WTC11 (cell line): ENCODE results near the gene MTMR2. TPM values are rescaled to one million over a fixed set of nuclear protein-coding genes. Genes with fewer than 3 reads are reported as not detected.

Source experiments
- ATAC-seq: fragments of 200-7000 bp; cut with Tn5 transposase; 2 replicates; pipeline ENCODE4 v1.10.0; 2021; ENCODE audit warnings: mild to moderate bottlenecking, moderate library complexity
- CTCF ChIA-PET: fragments of 300-600 bp; sonication (Branson Sonifier 250); formaldehyde crosslinking; loops from one replicate; lab custom pipeline; 2021; ENCODE audit warnings: antibody characterized with exemption; lab: Charles Lee
- POLR2A ChIA-PET: fragments of 350-600 bp; sonication (Branson Sonifier 250); formaldehyde crosslinking; loops from one replicate; lab custom pipeline; 2021; ENCODE audit warnings: antibody characterized with exemption; lab: Charles Lee
- DNase-seq: peaks from one replicate; pipeline ENCODE4 v3.0.0; 2021; ENCODE audit warnings: low spot score
- H3K27ac Mint-ChIP-seq: 2 replicates; pipeline ENCODE4 v1.8.0; 2021; ENCODE audit warnings: mixed read lengths
- H3K27me3 Mint-ChIP-seq: 2 replicates; pipeline ENCODE4 v1.8.0; 2021; ENCODE audit warnings: low read depth, mild to moderate bottlenecking, moderate library complexity, mixed read lengths
- H3K36me3 Mint-ChIP-seq: 2 replicates; pipeline ENCODE4 v1.8.0; 2021; ENCODE audit warnings: mixed read lengths
- H3K4me1 Mint-ChIP-seq: 2 replicates; pipeline ENCODE4 v1.8.0; 2022; ENCODE audit warnings: mixed read lengths
- H3K4me3 Mint-ChIP-seq: 2 replicates; pipeline ENCODE4 v1.8.0; 2021; ENCODE audit warnings: mild to moderate bottlenecking, moderate library complexity, mixed read lengths
- H3K9me3 Mint-ChIP-seq: 2 replicates; pipeline ENCODE4 v1.8.0; 2021; ENCODE audit warnings: mixed read lengths
- CREB1 ChIP-seq: sonication (generic); formaldehyde crosslinking; IDR thresholded peaks from 2 replicates; pipeline ENCODE4 v1.8.0; 2023; ENCODE audit warnings: mild to moderate bottlenecking, missing genetic modification reagents
- ELF4 ChIP-seq: sonication (generic); formaldehyde crosslinking; IDR thresholded peaks from 2 replicates; pipeline ENCODE4 v1.8.1; 2022; ENCODE audit warnings: low read depth, mild to moderate bottlenecking, moderate library complexity, missing genetic modification reagents
- EMX1 ChIP-seq: fragments of 250-450 bp; sonication (Bioruptor Pico); IDR thresholded peaks from 2 replicates; pipeline ENCODE4 v1.8.0; 2021; ENCODE audit warnings: mild to moderate bottlenecking
- GRHL2 ChIP-seq: fragments of 250-450 bp; sonication (Bioruptor Pico); IDR thresholded peaks from 2 replicates; pipeline ENCODE4 v1.8.0; 2022; ENCODE audit warnings: mild to moderate bottlenecking, moderate library complexity; ENCODE audit not compliant: insufficient replicate concordance, severe bottlenecking
- NFYB ChIP-seq: sonication (generic); formaldehyde crosslinking; conservative IDR thresholded peaks from 2 replicates; pipeline ENCODE4 v1.8.0; 2022; ENCODE audit warnings: low read depth, missing genetic modification reagents
- OVOL2 ChIP-seq: fragments of 250-450 bp; sonication (Bioruptor Pico); IDR thresholded peaks from 2 replicates; pipeline ENCODE4 v1.9.0; 2021; ENCODE audit warnings: mild to moderate bottlenecking, borderline replicate concordance
- total RNA-seq: library from RNA; stranded (reverse); gene quantifications from 3 replicates; pipeline ENCODE4 v1.2.3, GENCODE V29; 2021
- TF ChIP-seq, protein P1 (sequence below): fragments of 250-450 bp; sonication (Bioruptor Pico); IDR thresholded peaks from 2 replicates; pipeline ENCODE4 v1.9.0; 2021; ENCODE audit warnings: mild to moderate bottlenecking, borderline replicate concordance
- TF ChIP-seq, protein P2 (sequence below): sonication (generic); formaldehyde crosslinking; IDR thresholded peaks from 2 replicates; pipeline ENCODE4 v1.8.0; 2022; ENCODE audit warnings: mild to moderate bottlenecking, missing genetic modification reagents
- TF ChIP-seq, protein P3 (sequence below): sonication (generic); formaldehyde crosslinking; IDR thresholded peaks from 2 replicates; pipeline ENCODE4 v1.8.1; 2022; ENCODE audit warnings: missing genetic modification reagents, borderline replicate concordance
- TF ChIP-seq, protein P4 (sequence below): sonication (generic); formaldehyde crosslinking; IDR thresholded peaks from 2 replicates; pipeline ENCODE4 v1.8.1; 2023; ENCODE audit warnings: mild to moderate bottlenecking, moderate library complexity, missing genetic modification reagents
- TF ChIP-seq, protein P5 (sequence below): sonication (generic); formaldehyde crosslinking; IDR thresholded peaks from 2 replicates; pipeline ENCODE4 v1.8.0; 2022; ENCODE audit warnings: mild to moderate bottlenecking, missing genetic modification reagents
- TF ChIP-seq, protein P6 (sequence below): sonication (generic); formaldehyde crosslinking; IDR thresholded peaks from 2 replicates; pipeline ENCODE4 v1.8.1; 2022; ENCODE audit warnings: low read depth, missing genetic modification reagents, borderline replicate concordance

The MTMR2 gene
- total RNA-seq, 1 experiment from 2014 or later = 45.6 TPM

DNA sequence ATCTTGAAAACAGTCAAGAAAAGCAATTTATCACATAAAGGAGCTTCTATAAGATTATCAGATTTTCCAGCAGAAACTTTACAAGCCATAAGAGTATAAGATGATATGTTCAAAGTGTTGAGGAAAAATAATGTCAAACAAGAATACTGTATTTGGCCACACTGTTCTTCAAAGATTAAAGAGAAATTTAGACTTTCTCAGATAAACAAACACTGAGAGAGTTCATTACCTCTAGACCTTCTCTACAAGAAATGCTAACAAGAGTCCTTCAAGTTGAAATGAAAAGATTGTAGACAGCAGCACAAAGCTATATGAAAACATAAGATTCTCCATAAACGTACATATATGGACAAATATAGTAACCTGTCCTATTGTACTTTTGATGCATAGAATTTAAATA, 8.0 kb upstream of the MTMR2 start (continued):
- TF ChIP-seq, protein P1, sequence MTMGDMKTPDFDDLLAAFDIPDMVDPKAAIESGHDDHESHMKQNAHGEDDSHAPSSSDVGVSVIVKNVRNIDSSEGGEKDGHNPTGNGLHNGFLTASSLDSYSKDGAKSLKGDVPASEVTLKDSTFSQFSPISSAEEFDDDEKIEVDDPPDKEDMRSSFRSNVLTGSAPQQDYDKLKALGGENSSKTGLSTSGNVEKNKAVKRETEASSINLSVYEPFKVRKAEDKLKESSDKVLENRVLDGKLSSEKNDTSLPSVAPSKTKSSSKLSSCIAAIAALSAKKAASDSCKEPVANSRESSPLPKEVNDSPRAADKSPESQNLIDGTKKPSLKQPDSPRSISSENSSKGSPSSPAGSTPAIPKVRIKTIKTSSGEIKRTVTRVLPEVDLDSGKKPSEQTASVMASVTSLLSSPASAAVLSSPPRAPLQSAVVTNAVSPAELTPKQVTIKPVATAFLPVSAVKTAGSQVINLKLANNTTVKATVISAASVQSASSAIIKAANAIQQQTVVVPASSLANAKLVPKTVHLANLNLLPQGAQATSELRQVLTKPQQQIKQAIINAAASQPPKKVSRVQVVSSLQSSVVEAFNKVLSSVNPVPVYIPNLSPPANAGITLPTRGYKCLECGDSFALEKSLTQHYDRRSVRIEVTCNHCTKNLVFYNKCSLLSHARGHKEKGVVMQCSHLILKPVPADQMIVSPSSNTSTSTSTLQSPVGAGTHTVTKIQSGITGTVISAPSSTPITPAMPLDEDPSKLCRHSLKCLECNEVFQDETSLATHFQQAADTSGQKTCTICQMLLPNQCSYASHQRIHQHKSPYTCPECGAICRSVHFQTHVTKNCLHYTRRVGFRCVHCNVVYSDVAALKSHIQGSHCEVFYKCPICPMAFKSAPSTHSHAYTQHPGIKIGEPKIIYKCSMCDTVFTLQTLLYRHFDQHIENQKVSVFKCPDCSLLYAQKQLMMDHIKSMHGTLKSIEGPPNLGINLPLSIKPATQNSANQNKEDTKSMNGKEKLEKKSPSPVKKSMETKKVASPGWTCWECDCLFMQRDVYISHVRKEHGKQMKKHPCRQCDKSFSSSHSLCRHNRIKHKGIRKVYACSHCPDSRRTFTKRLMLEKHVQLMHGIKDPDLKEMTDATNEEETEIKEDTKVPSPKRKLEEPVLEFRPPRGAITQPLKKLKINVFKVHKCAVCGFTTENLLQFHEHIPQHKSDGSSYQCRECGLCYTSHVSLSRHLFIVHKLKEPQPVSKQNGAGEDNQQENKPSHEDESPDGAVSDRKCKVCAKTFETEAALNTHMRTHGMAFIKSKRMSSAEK (CRISPR knock-in tag) = no peak
- TF ChIP-seq, protein P2, sequence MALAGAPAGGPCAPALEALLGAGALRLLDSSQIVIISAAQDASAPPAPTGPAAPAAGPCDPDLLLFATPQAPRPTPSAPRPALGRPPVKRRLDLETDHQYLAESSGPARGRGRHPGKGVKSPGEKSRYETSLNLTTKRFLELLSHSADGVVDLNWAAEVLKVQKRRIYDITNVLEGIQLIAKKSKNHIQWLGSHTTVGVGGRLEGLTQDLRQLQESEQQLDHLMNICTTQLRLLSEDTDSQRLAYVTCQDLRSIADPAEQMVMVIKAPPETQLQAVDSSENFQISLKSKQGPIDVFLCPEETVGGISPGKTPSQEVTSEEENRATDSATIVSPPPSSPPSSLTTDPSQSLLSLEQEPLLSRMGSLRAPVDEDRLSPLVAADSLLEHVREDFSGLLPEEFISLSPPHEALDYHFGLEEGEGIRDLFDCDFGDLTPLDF = no peak

DNA sequence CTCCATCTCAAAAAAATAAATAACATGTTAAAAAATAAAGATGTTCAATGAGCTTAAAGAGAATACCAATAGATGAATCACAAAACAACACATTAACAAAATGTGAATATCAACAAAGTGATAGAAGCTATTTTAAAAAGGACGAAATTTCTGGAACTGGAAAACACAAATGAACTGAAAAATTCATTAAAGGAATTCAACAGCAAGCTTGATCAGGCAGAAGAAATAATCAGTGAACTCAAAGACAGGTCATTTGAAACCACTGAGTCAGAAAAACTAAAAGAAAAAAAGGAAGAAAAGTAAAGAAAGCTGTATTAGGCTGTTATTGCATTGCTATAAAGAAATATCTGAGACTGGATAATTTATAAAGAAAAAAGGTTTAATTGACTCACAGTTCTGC, 7.0 kb upstream of the MTMR2 start:
- DNase-seq (no peak), ATAC-seq (no peak)
- Mint-ChIP-seq H3K36me3 (no peaks in the 10 kb centered on the region), H3K4me1 (no peaks in the 10 kb centered on the region), H3K4me3 (no peak overlapping the region), H3K27me3 (no peaks in the 10 kb centered on the region), H3K27ac (no peak overlapping the region), H3K9me3 (peaks cover 15% of the 10 kb centered on the region)
- CTCF ChIA-PET = no interaction called here
- TF ChIP-seq, protein P3, sequence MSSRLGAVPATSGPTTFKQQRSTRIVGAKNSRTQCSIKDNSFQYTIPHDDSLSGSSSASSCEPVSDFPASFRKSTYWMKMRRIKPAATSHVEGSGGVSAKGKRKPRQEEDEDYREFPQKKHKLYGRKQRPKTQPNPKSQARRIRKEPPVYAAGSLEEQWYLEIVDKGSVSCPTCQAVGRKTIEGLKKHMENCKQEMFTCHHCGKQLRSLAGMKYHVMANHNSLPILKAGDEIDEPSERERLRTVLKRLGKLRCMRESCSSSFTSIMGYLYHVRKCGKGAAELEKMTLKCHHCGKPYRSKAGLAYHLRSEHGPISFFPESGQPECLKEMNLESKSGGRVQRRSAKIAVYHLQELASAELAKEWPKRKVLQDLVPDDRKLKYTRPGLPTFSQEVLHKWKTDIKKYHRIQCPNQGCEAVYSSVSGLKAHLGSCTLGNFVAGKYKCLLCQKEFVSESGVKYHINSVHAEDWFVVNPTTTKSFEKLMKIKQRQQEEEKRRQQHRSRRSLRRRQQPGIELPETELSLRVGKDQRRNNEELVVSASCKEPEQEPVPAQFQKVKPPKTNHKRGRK (CRISPR knock-in tag) = no peak
- TF ChIP-seq ELF4 (no peak), GRHL2 (CRISPR knock-in tag) (no peak)
- TF ChIP-seq, protein P4, sequence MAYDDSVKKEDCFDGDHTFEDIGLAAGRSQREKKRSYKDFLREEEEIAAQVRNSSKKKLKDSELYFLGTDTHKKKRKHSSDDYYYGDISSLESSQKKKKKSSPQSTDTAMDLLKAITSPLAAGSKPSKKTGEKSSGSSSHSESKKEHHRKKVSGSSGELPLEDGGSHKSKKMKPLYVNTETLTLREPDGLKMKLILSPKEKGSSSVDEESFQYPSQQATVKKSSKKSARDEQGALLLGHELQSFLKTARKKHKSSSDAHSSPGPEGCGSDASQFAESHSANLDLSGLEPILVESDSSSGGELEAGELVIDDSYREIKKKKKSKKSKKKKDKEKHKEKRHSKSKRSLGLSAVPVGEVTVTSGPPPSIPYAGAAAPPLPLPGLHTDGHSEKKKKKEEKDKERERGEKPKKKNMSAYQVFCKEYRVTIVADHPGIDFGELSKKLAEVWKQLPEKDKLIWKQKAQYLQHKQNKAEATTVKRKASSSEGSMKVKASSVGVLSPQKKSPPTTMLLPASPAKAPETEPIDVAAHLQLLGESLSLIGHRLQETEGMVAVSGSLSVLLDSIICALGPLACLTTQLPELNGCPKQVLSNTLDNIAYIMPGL (CRISPR knock-in tag) = no peak
- TF ChIP-seq, protein P5, sequence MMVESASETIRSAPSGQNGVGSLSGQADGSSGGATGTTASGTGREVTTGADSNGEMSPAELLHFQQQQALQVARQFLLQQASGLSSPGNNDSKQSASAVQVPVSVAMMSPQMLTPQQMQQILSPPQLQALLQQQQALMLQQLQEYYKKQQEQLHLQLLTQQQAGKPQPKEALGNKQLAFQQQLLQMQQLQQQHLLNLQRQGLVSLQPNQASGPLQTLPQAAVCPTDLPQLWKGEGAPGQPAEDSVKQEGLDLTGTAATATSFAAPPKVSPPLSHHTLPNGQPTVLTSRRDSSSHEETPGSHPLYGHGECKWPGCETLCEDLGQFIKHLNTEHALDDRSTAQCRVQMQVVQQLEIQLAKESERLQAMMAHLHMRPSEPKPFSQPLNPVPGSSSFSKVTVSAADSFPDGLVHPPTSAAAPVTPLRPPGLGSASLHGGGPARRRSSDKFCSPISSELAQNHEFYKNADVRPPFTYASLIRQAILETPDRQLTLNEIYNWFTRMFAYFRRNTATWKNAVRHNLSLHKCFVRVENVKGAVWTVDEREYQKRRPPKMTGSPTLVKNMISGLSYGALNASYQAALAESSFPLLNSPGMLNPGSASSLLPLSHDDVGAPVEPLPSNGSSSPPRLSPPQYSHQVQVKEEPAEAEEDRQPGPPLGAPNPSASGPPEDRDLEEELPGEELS (CRISPR knock-in tag) = no peak
- TF ChIP-seq, protein P6, sequence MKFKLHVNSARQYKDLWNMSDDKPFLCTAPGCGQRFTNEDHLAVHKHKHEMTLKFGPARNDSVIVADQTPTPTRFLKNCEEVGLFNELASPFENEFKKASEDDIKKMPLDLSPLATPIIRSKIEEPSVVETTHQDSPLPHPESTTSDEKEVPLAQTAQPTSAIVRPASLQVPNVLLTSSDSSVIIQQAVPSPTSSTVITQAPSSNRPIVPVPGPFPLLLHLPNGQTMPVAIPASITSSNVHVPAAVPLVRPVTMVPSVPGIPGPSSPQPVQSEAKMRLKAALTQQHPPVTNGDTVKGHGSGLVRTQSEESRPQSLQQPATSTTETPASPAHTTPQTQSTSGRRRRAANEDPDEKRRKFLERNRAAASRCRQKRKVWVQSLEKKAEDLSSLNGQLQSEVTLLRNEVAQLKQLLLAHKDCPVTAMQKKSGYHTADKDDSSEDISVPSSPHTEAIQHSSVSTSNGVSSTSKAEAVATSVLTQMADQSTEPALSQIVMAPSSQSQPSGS (CRISPR knock-in tag) = no peak
- POLR2A ChIA-PET = no interaction called here

DNA sequence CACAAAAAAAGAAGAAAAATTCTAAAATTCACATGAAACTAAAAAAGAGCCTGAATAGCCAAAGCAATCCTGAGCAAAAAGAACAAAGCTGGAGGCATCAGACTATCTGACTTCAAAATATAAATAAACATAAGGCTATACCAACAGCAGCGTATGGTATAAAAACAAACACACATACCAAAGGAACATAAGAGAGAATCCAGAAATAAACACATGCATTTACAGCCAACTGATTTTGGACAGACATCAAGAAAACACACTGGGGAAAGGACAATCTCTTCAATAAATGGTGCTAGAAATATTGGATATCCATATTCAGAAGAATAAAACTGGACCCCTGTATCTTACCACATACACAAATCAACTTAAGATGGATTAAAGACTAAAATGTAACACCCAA, 2.8 kb upstream of the MTMR2 start:
- DNase-seq (no peak), ATAC-seq (no peak)
- Mint-ChIP-seq H3K36me3 (no peaks in the 10 kb centered on the region), H3K4me3 (no peak overlapping the region), H3K4me1 (peaks cover 22% of the 10 kb centered on the region), H3K9me3 (peaks cover 10% of the 10 kb centered on the region), H3K27me3 (no peaks in the 10 kb centered on the region), H3K27ac (no peak overlapping the region)
- TF ChIP-seq EMX1 (CRISPR knock-in tag) = no peak
- no peak for TF ChIP-seq CREB1 (CRISPR knock-in tag)
- TF ChIP-seq OVOL2 (CRISPR knock-in tag) = no peak
- no peak for TF ChIP-seq NFYB
- TF ChIP-seq, protein P3 (CRISPR knock-in tag) = no peak
- ChIA-PET POLR2A (no interaction called here), CTCF (no interaction called here)
